Bronchial epithelial cell (primary cell): Measurements from ENCODE around the gene OGFR. TPM values are rescaled to one million over a fixed set of nuclear protein-coding genes. Genes with fewer than 3 reads are reported as not detected.

Source experiments
- DNase-seq: peaks from one replicate; pipeline ENCODE4 v3.0.0-alpha.2; 2010; ENCODE audit warnings: low read depth
- FAIRE-seq: peaks from 2 replicates; lab custom pipeline; 2011; peaks lifted over from hg19 to GRCh38; lab: Jason Lieb, UNC
- H3K27me3 ChIP-seq: 2 replicates; pipeline ENCODE4 v1.5.1; 2011; ENCODE audit warnings: low read length; ENCODE audit not compliant: control insufficient read depth, insufficient read depth
- H3K36me3 ChIP-seq: 2 replicates; pipeline ENCODE4 v1.5.1; 2011; ENCODE audit warnings: low read length; ENCODE audit not compliant: control insufficient read depth, insufficient read depth
- H3K4me3 ChIP-seq: 2 replicates; pipeline ENCODE4 v1.5.1; 2011; ENCODE audit warnings: mild to moderate bottlenecking, low read depth, low read length, control low read depth
- CTCF ChIP-seq: IDR thresholded peaks from 2 replicates; pipeline ENCODE4 v1.5.1; 2011; ENCODE audit warnings: mild to moderate bottlenecking, moderate library complexity, low read length, control low read depth, inconsistent platforms; ENCODE audit not compliant: insufficient read depth, severe bottlenecking
- total RNA-seq: library from RNA; depleted of rRNA; stranded (reverse); fragments of >200 nt; gene quantifications from 2 replicates; pipeline ENCODE4 v1.2.1, GENCODE V29; 2014

The OGFR gene
- total RNA-seq, 1 donor from 2014 or later, result 16.1 TPM

GRCh38 chr20:62763404-62763803 lies 41.2 kb upstream of the OGFR start:
- no peak for DNase-seq
- Histone ChIP-seq H3K4me3 (no peak overlapping the region), H3K27me3 (peaks cover 16% of the 10 kb centered on the region), H3K36me3 (no peaks in the 10 kb centered on the region)
- no peak for TF ChIP-seq CTCF
- no peak for FAIRE-seq

- Histone ChIP-seq H3K36me3 (no peaks in the 10 kb centered on the region), H3K27me3 (peaks cover 12% of the 10 kb centered on the region), H3K4me3 (no peak overlapping the region)
- DNase-seq, result no peak
- no peak for FAIRE-seq
- no peak for TF ChIP-seq CTCF
Observed at GRCh38 chr20:62764156-62764935, 40.3 kb upstream of the OGFR start.

- no peak overlapping the region for H3K4me3 ChIP-seq
- H3K36me3 ChIP-seq, result no peaks in the 10 kb centered on the region
- FAIRE-seq (no peak), DNase-seq (no peak)
- H3K27me3 ChIP-seq, result peaks cover 12% of the 10 kb centered on the region
- no peak for TF ChIP-seq CTCF
Observed at GRCh38 chr20:62765021-62765420, 39.6 kb upstream of the OGFR start.

- FAIRE-seq (no peak), DNase-seq (no peak)
- no peak overlapping the region for H3K4me3 ChIP-seq
- no peaks in the 10 kb centered on the region for H3K36me3 ChIP-seq
- H3K27me3 ChIP-seq, result peaks cover 12% of the 10 kb centered on the region
- no peak for TF ChIP-seq CTCF
Observed at GRCh38 chr20:62765432-62766070, 39.1 kb upstream of the OGFR start.

- peaks cover 12% of the 10 kb centered on the region for H3K27me3 ChIP-seq
- DNase-seq (no peak), FAIRE-seq (no peak)
Observed at GRCh38 chr20:62766071-62766450, 38.6 kb upstream of the OGFR start.

More at GRCh38 chr20:62766071-62766450, 38.6 kb upstream of the OGFR start:
- no peaks in the 10 kb centered on the region for H3K36me3 ChIP-seq
- TF ChIP-seq CTCF, result no peak
- no peak overlapping the region for H3K4me3 ChIP-seq
